Activated gamma-delta T cell (primary cell): ENCODE results near the gene TRIM47.

Experiments
- DNase-seq: peaks from one replicate; lab custom pipeline; 2025; lab: John Stamatoyannopoulos, UW

TRIM47 gene

DNA sequence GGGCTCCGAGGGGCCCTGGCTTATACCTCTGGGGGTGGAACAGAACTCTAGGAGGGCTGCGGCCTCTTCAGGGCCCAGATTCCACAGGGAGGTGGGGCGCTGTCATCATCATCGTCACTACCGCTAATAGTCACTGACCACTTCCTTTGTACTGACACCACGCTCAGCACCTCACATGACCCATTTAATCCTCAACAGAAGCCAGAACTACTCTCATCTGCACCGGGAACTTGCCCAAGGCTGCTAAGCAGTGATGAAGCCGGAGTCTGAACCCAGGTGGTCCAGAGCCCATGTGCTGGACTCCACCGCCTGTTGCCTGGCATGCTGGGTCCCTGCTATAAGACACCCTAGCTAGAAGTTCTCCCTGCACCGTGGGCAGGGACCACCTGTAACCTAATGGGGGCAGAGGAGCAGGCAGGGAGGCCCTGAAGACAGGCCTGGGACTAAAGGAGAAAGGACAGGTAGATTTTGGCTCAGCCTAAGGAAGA lies 46.2 kb downstream of the TRIM47 start:
- DNase-seq, result no peak

DNA sequence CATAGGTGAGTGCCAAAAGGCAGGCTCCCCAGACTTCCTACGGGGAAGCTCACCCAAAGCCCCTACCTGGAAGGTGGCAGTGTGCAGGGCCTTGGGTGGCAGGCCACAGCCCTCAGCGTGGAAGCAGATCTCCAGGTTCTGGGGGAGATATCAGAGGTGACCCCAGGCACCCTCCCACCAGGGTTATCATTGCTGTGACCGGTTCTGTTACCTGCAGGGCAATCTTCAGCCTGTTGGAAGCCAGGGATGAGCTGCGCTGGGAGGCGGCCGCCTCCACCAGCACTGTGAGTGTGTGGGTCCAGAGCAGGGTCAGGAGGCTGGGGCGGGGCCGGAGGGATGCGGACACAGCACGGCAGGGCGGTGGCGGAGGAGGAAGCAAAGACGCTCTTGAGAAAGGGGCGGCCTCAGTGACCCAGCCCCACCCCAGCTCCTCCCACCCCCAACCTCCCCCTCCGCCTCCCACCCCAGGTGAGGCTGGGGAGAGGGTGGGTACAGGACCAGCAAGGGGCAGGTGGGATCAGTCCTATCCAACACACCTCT lies 47.3 kb downstream of the TRIM47 start:
- no peak for DNase-seq

DNA sequence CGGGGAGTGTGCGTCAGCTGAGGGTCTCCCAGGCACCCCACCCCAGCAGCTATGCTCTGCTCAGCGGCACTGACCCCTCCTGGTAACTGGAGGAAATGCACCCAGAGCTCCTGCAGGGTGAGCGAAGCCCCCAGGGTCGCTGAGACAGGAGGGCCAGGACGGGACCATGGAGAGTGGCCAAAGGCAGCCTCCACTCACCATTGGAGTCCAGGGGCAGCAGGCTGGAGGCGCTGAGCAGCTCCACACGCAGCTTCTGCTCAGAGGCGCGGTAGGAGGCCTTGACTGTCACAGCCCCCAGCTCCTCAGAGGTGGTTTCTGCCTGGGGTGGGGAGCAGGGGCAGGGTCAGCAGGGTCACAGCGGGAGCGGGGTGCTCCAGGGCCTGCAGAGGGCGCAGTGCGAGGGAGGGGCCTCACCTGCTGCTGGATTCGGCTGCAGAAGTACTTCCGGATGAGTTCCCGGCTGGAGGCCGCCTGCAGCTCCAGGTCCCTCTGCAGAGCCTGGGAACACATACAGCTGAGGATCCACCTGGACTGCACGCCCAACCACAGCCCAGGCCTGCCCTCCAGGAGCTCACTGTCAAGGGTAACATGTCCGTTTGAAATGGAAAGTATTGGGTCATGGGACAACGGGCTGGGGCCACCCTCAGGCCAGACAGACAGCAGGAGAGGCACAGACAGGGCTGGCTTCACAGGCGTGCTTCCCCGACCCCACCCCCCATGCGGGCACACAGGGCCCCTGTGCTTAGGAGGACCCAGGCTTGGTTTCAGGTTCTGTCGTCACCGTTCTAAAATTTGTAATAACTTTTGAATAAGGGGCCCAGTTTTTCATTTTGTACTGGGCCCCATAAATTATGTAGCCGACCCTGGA lies 48.0 kb downstream of the TRIM47 start:
- DNase-seq, result no peak

DNA sequence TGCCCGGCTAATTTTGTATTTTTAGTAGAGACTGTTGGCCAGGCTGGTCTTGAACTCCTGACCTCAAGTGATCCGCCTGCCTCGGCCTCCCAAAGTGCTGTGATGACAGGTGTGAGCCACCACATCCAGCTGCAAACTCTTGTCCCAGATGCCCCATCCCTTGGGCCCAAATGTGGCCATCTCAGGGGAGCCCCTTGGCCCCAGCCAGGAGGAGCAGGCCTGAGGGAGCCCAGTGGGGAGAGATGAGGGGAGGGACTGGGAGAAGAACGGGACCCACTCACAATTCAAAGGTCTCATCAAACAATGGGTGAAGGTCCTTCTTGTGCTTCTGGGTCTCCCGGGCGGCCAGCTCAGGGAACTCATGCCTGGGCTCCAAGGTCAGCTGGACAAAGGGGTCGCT lies 48.6 kb downstream of the TRIM47 start:
- no peak for DNase-seq

DNA sequence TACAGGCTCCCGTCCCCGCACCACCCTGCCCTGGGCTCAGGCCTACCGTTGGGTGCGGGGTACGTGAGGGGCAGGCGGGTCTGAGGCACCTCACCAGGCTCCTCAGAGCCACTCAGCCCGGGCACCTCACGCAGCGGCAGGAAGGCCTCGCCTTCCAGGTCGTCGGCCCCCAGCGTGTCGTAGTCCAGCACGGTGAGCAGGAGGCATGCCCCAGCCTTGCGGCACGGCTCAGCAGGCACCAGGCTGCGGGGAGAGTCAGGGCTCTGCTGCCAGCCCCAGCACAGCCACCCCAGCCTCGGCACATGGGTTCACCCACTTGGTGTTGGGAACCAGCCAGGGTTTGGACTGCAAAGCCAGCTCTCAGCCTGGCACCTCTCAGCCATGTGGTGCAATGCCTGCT lies 49.6 kb downstream of the TRIM47 start:
- DNase-seq, result no peak

DNA sequence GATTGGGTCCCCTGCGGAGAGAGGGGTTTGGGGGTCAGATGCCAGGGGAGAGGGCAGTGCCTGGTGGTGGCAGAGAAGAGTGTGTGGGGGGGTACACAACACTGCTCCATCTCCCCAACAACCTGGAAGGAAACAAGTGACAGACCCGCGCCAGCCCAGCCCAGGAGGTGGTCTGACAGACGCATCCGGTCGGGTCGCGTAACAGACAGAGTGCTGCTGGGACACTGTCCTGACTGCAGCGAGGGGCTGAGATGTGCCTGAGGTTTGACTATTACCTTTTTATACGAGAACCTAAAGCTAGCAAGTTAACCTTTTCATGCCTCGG lies 50.3 kb downstream of the TRIM47 start:
- peak; percentile 62 for DNase-seq

DNA sequence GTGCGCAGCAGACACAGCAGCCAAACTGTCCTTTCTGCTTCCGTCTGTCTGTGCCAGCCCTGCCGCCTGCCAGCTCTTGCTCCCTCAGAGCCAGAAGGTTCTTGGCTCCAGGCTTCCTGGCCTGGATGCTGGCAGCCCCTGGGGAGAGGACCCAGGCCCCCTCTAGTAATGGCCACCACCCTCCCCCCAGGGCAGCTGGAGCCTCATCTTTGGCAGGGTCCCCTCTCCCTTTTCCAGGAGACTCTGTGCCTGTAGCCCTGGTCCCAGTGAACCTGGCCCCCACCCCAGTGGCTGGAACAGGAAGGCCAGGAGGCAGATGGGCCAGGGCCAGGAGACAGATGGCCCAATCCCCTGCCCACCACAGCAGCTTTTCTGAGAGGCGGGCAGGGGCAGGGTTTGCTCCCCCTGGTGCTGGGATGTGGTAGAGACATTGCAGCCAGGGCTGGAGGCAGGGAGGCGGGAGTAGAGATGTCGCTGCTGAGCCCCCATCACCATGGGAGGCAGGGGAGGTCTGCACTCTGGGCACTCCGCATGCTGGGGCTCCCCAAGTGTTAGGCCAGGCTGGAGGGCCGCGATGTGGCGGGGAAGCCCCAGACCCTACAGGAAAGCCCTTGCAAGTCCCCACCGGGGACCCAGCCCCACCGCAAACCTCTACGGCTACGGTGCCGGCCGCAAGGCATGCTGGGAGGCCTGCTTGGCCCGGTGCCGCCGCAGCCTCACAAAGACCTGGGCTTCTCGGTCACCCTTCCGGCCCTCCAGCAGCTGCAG lies 50.9 kb downstream of the TRIM47 start:
- DNase-seq, result peak; percentile 67

DNA sequence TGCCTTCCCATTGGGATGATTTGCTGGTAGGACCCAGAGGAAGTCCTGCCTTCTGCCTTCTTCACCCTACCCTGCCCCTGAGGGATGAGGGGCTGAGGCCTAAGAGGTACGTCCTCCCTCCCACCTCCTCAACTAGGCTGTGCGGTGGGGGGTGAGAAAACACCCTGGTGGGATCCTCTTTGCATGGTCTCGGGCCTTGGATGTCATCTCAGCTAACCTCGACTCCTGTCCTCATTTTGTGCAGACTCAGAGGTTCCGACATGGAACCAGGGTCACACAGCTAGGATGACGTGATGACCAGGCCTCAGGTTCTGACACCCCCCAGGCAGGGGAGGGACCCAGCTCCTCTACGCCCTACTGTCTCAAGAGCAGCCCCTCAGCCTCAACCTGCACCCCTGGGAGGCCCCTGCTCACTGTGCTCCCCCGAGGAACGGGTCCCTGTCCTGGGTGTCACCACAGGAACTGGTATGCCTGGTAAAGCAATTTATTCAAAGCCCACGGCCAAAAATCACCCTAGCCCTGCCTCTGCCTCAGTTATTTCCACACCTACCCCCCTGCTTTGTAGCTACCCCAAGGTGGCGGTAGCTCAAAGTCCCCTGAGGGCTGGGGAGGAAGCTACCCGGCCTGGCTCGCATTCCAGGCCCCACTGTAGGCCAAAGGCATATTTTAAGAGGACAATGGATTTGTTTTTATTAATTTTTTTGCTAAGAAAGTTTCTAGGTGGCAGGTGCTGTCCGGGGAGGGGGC lies 51.6 kb downstream of the TRIM47 start:
- DNase-seq, result no peak

DNA sequence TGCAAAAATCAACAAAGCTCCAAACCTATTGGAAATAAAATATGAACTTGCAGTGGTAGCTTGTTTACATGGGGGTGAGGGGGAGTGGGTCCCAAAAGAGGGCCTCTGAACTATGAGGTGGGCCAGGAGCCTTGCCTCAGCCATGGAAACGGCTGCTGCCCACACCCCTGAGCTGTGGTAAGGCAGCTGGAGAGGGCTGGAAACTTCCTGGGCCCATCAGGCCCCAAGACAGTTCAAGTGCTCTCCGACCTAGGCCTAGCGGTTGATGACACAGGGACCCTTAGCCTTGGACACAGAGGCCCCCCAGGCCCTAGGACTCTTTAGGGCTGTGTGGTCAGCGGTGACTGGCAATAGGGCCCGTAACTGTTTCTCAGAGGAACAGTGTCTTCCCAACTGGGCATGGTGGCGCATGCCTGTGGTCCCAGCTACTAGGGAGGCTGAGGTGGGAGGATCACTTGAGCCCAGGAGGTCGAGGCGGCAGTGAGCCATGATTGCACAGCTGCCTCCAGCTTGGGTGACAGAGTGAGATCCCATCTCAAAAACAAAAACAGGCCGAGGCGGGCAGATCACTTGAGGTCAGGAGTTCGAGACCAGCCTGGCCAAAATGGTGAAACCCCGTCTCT lies 52.5 kb downstream of the TRIM47 start:
- DNase-seq, result no peak

DNA sequence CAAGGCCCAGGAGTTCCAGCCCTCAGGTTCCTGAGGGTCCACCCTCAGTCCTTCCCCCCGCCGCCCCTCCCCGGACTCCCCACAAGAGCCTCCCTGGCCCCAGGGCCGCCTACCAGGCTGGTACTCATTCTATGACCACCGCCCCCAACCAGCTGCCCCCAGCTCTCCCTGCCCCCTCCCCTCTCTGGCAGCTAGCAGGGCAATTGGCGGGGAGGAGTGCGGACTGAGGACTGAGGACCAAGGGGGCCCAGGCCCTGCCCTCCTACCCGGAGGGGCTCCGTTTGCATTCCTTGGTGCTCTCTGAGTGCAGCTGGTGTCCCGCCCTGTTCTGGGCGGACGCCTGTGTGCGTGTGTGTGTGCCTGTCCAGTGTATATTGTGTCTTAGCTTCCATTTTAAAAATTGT lies 53.2 kb downstream of the TRIM47 start:
- DNase-seq, result no peak

DNA sequence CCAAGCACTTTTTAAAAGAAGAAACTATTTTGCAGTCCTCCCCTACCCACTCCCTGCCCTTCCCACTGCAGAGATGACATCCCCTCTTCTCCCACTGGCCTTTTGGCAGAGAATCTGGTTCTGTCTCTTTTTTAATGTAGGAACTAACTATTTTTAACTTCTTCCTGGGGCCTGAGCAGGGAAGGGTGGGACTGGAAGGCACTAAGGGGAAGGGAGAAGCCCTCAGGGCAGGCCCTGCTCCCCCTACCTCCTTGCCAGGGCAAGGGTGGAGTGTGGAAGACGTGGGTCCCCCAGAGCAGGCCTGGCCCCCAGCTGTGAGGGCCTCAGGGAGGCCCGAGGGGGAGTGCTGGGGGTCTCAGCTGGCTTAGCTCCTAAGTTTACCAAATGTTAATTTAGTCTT lies 53.7 kb downstream of the TRIM47 start:
- no peak for DNase-seq
